ENCODE results near the gene PRICKLE2. TPM values are rescaled to one million over a fixed set of nuclear protein-coding genes. Genes with fewer than 3 reads are reported as not detected.

PRICKLE2 gene
- total RNA-seq, 1 experiment from 2014 or later, result 9.6 TPM

- ChIA-PET POLR2A (interaction anchor here (0.8 kb wide), 1 partner anchor 10 kb away, joined by 3 read pairs; no protein-coding TSS in a partner anchor), CTCF (interaction anchor here (0.8 to 1.0 kb wide), 2 partner anchors 19 to 435 kb away, joined by 4 to 5 read pairs; no protein-coding TSS in a partner anchor)
- Mint-ChIP-seq H3K4me3 (ENCODE audit: unreplicated experiment) (no peak overlapping the region), H3K4me1 (ENCODE audit: insufficient read depth, unreplicated experiment) (peaks cover under 1% of the 10 kb centered on the region), H3K27ac (ENCODE audit: low read depth, unreplicated experiment) (no peak overlapping the region), H3K36me3 (ENCODE audit: insufficient read depth, unreplicated experiment) (no peaks in the 10 kb centered on the region), H3K9me3 (ENCODE audit: unreplicated experiment) (no peaks in the 10 kb centered on the region), H3K27me3 (ENCODE audit: insufficient read depth, unreplicated experiment) (no peaks in the 10 kb centered on the region)
- intact Hi-C loops (cut with micrococcal nuclease), result no loop called here
- TF ChIP-seq CTCF (IDR thresholded peaks at IDR 0.05; ENCODE audit: unreplicated experiment), result no peak
- BruUV-seq (replicated peaks), result no TSS peak
- DNase-seq (ENCODE audit: unreplicated experiment), result peak; percentile 32
Measured at GRCh38 chr3:64049136-64049535, 176.1 kb downstream of the PRICKLE2 start.

GRCh38 chr3:64048631-64049061 is 176.6 kb downstream of the PRICKLE2 start:
- ChIA-PET POLR2A (interaction anchor here (0.7 to 0.8 kb wide), 2 partner anchors 9 to 12 kb away, joined by 3 read pairs; no protein-coding TSS in a partner anchor), CTCF (no interaction called here)
- H3K27me3 Mint-ChIP-seq (ENCODE audit: insufficient read depth, unreplicated experiment), result no peaks in the 10 kb centered on the region
- no peak for TF ChIP-seq CTCF (IDR thresholded peaks at IDR 0.05; ENCODE audit: unreplicated experiment)
- no peaks in the 10 kb centered on the region for H3K4me1 Mint-ChIP-seq (ENCODE audit: insufficient read depth, unreplicated experiment)
- no peak for DNase-seq (ENCODE audit: unreplicated experiment)
- H3K36me3 Mint-ChIP-seq (ENCODE audit: insufficient read depth, unreplicated experiment), result no peaks in the 10 kb centered on the region
- H3K9me3 Mint-ChIP-seq (ENCODE audit: unreplicated experiment), result no peaks in the 10 kb centered on the region
- BruUV-seq (replicated peaks), result no TSS peak
- no peak overlapping the region for H3K4me3 Mint-ChIP-seq (ENCODE audit: unreplicated experiment)
- H3K27ac Mint-ChIP-seq (ENCODE audit: low read depth, unreplicated experiment), result no peak overlapping the region
- intact Hi-C loops (cut with micrococcal nuclease), result no loop called here

GRCh38 chr3:64047787-64048186 is 177.5 kb downstream of the PRICKLE2 start:
- no peaks in the 10 kb centered on the region for H3K27me3 Mint-ChIP-seq (ENCODE audit: insufficient read depth, unreplicated experiment)
- CTCF ChIA-PET, result interaction anchor here (0.6 to 0.7 kb wide), 2 partner anchors 197 to 992 kb away, joined by 3 to 4 read pairs; no protein-coding TSS in a partner anchor
- no peaks in the 10 kb centered on the region for H3K36me3 Mint-ChIP-seq (ENCODE audit: insufficient read depth, unreplicated experiment)
- POLR2A ChIA-PET, result interaction anchor here (0.7 kb wide), 1 partner anchor 13 kb away, joined by 3 read pairs; no protein-coding TSS in a partner anchor
- no peaks in the 10 kb centered on the region for H3K9me3 Mint-ChIP-seq (ENCODE audit: unreplicated experiment)
- no peak overlapping the region for H3K27ac Mint-ChIP-seq (ENCODE audit: low read depth, unreplicated experiment)
- no peak overlapping the region for H3K4me3 Mint-ChIP-seq (ENCODE audit: unreplicated experiment)
- no peak for DNase-seq (ENCODE audit: unreplicated experiment)
- intact Hi-C loops (cut with micrococcal nuclease), result no loop called here
- BruUV-seq (replicated peaks), result no TSS peak
- no peak for TF ChIP-seq CTCF (IDR thresholded peaks at IDR 0.05; ENCODE audit: unreplicated experiment)
- no peaks in the 10 kb centered on the region for H3K4me1 Mint-ChIP-seq (ENCODE audit: insufficient read depth, unreplicated experiment)

- H3K4me1 Mint-ChIP-seq (ENCODE audit: insufficient read depth, unreplicated experiment), result no peaks in the 10 kb centered on the region
- POLR2A ChIA-PET, result no interaction called here
- no TSS peak for BruUV-seq (replicated peaks)
- H3K36me3 Mint-ChIP-seq (ENCODE audit: insufficient read depth, unreplicated experiment), result no peaks in the 10 kb centered on the region
- H3K4me3 Mint-ChIP-seq (ENCODE audit: unreplicated experiment), result no peak overlapping the region
- TF ChIP-seq CTCF (IDR thresholded peaks at IDR 0.05; ENCODE audit: unreplicated experiment), result no peak
- no peaks in the 10 kb centered on the region for H3K9me3 Mint-ChIP-seq (ENCODE audit: unreplicated experiment)
- no peaks in the 10 kb centered on the region for H3K27me3 Mint-ChIP-seq (ENCODE audit: insufficient read depth, unreplicated experiment)
- intact Hi-C loops (cut with micrococcal nuclease), result no loop called here
- DNase-seq (ENCODE audit: unreplicated experiment), result no peak
- no peak overlapping the region for H3K27ac Mint-ChIP-seq (ENCODE audit: low read depth, unreplicated experiment)
- CTCF ChIA-PET, result interaction anchor here (0.6 to 1.0 kb wide), 3 partner anchors 16 to 993 kb away, joined by 3 to 6 read pairs (median 3); no protein-coding TSS in a partner anchor
Measured at GRCh38 chr3:64046996-64047594, 178.2 kb downstream of the PRICKLE2 start.

Data from MCF 10A (cell line).